GM12892 (cell line): ENCODE measurements around the gene NAALADL2.

Experiments
- POLR2A ChIP-seq: IDR thresholded peaks from 2 replicates; pipeline ENCODE4 v1.6.1; 2011; ENCODE audit warnings: low read depth, low read length, control low read depth
- POLR2AphosphoS5 ChIP-seq: IDR thresholded peaks from 2 replicates; pipeline ENCODE4 v1.6.1; 2011; ENCODE audit warnings: low read depth, low read length, control low read depth

- no peak for TF ChIP-seq POLR2AphosphoS5
- TF ChIP-seq POLR2A: no peak
Measured at GRCh38 chr3:175608911-175609310, 749.8 kb downstream of the NAALADL2 start.
